ENCODE measurements around the gene COL6A2. TPM values are rescaled to one million over a fixed set of nuclear protein-coding genes. Genes with fewer than 3 reads are reported as not detected.

COL6A2 gene
- total and polyA plus RNA-seq, 10 of the 15 experiments (the other 5 are each of a cell fraction or from before 2014, with no cell fraction given), result 0.16 to 1.3 (median 0.34) TPM; not detected in 7

- peak; percentile 88 for TF ChIP-seq ZBTB33 (IDR thresholded peaks at IDR 0.05)
- no peak for TF ChIP-seq ZBTB11 (CRISPR knock-in tag; IDR thresholded peaks at IDR 0.05)
- no peak for TF ChIP-seq ZSCAN29 (IDR thresholded peaks at IDR 0.05)
- TF ChIP-seq SRF (IDR thresholded peaks at IDR 0.05; ENCODE audit: low read depth in 2 of 2, low read length in 2 of 2), result 0 out of 4 replicates have a peak, but pooled peaks have one; percentile 13 to 33
Measured at GRCh38 chr21:46142582-46143473, 44.9 kb downstream of the COL6A2 start (continued).
